Measurements from ENCODE around the gene KRTAP4-4.
"Not testable (repeated sequence)": the region's sequence is repeated elsewhere in the genome, so short reads cannot be mapped to it uniquely, and the experiment has no call there.

The KRTAP4-4 gene

GRCh38 chr17:41121742-41122141 lies 38.8 kb downstream of the KRTAP4-4 start:
- H3K36me3 ChIP-seq (ENCODE audit: insufficient read depth, low read length): no peaks in the 10 kb centered on the region
- peaks cover 6% of the 10 kb centered on the region for H3K4me1 ChIP-seq (ENCODE audit: insufficient read depth, low read length, severe bottlenecking)
- H3K4me2 ChIP-seq (ENCODE audit: low read length): no peak overlapping the region
- no peaks in the 10 kb centered on the region for H3K9me3 ChIP-seq (ENCODE audit: low read length)
- H3K9me2 ChIP-seq (ENCODE audit: low read depth, low read length): no peaks in the 10 kb centered on the region
- no peak overlapping the region for H3K4me3 ChIP-seq (ENCODE audit: low read depth, low read length, poor library complexity, severe bottlenecking)
- H2AFZ ChIP-seq (ENCODE audit: low read length): no peak overlapping the region
- H3K9ac ChIP-seq (ENCODE audit: low read length): no peak overlapping the region
- H3K27ac ChIP-seq (ENCODE audit: low read depth, low read length, poor library complexity, severe bottlenecking): no peak overlapping the region
- no peaks in the 10 kb centered on the region for H3F3A ChIP-seq (ENCODE audit: insufficient read depth, low read length)
- H4K20me1 ChIP-seq (ENCODE audit: insufficient read depth, low read length): no peaks in the 10 kb centered on the region
- TF ChIP-seq, protein P1, sequence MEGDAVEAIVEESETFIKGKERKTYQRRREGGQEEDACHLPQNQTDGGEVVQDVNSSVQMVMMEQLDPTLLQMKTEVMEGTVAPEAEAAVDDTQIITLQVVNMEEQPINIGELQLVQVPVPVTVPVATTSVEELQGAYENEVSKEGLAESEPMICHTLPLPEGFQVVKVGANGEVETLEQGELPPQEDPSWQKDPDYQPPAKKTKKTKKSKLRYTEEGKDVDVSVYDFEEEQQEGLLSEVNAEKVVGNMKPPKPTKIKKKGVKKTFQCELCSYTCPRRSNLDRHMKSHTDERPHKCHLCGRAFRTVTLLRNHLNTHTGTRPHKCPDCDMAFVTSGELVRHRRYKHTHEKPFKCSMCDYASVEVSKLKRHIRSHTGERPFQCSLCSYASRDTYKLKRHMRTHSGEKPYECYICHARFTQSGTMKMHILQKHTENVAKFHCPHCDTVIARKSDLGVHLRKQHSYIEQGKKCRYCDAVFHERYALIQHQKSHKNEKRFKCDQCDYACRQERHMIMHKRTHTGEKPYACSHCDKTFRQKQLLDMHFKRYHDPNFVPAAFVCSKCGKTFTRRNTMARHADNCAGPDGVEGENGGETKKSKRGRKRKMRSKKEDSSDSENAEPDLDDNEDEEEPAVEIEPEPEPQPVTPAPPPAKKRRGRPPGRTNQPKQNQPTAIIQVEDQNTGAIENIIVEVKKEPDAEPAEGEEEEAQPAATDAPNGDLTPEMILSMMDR (IDR thresholded peaks at IDR 0.05; ENCODE audit: low read length): no peak
- TF ChIP-seq EZH2 (IDR thresholded peaks at IDR 0.05; ENCODE audit: borderline replicate concordance, low read length): no peak
- no peaks in the 10 kb centered on the region for H3K27me3 ChIP-seq (ENCODE audit: insufficient read depth, low read length)
- H3K79me2 ChIP-seq (ENCODE audit: insufficient read depth, low read length): no peaks in the 10 kb centered on the region

- H3K4me1 ChIP-seq (ENCODE audit: insufficient read depth, low read length, severe bottlenecking); H3F3A ChIP-seq (ENCODE audit: insufficient read depth, low read length); H4K20me1 ChIP-seq (ENCODE audit: insufficient read depth, low read length); H3K4me3 ChIP-seq (ENCODE audit: low read depth, low read length, poor library complexity, severe bottlenecking); H3K9me3 ChIP-seq (ENCODE audit: low read length); H2AFZ ChIP-seq (ENCODE audit: low read length); H3K9ac ChIP-seq (ENCODE audit: low read length); H3K36me3 ChIP-seq (ENCODE audit: insufficient read depth, low read length); H3K79me2 ChIP-seq (ENCODE audit: insufficient read depth, low read length); H3K4me2 ChIP-seq (ENCODE audit: low read length); H3K27me3 ChIP-seq (ENCODE audit: insufficient read depth, low read length); H3K9me2 ChIP-seq (ENCODE audit: low read depth, low read length); H3K27ac ChIP-seq (ENCODE audit: low read depth, low read length, poor library complexity, severe bottlenecking): not testable (repeated sequence)
Measured at GRCh38 chr17:41119696-41120690, 40.6 kb downstream of the KRTAP4-4 start.

DNA sequence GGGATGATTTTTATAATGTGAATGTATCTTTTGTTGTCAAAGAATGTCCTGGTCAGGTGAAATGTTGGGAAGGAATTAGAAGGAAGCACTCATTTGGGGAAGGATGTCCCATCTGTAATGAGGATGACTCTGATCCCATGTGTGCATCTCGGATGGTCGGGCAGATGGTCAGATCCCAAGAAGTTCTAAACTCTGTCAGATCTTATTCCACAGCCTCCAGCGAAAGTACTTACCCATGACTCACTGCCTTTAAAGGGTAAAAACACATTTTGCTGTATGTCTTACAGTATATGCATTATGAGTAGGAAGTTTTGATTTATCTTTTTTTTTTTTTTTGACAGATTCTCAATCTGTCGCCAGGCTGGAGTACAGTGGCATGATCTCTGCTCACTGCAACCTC lies 41.8 kb downstream of the KRTAP4-4 start:
- H3K9me2 ChIP-seq (ENCODE audit: low read depth, low read length): no peaks in the 10 kb centered on the region
- TF ChIP-seq EZH2 (IDR thresholded peaks at IDR 0.05; ENCODE audit: borderline replicate concordance, low read length): no peak
- TF ChIP-seq, protein P1 (IDR thresholded peaks at IDR 0.05; ENCODE audit: low read length): no peak
- no peaks in the 10 kb centered on the region for H3F3A ChIP-seq (ENCODE audit: insufficient read depth, low read length)
- H3K27ac ChIP-seq (ENCODE audit: low read depth, low read length, poor library complexity, severe bottlenecking): no peak overlapping the region
- peaks cover 6% of the 10 kb centered on the region for H3K4me1 ChIP-seq (ENCODE audit: insufficient read depth, low read length, severe bottlenecking)
- no peaks in the 10 kb centered on the region for H3K36me3 ChIP-seq (ENCODE audit: insufficient read depth, low read length)
- H2AFZ ChIP-seq (ENCODE audit: low read length): no peak overlapping the region
- no peaks in the 10 kb centered on the region for H3K79me2 ChIP-seq (ENCODE audit: insufficient read depth, low read length)
- no peaks in the 10 kb centered on the region for H3K27me3 ChIP-seq (ENCODE audit: insufficient read depth, low read length)
- H3K9me3 ChIP-seq (ENCODE audit: low read length): no peaks in the 10 kb centered on the region
- H4K20me1 ChIP-seq (ENCODE audit: insufficient read depth, low read length): no peaks in the 10 kb centered on the region
- no peak overlapping the region for H3K4me3 ChIP-seq (ENCODE audit: low read depth, low read length, poor library complexity, severe bottlenecking)
- no peak overlapping the region for H3K9ac ChIP-seq (ENCODE audit: low read length)
- no peak overlapping the region for H3K4me2 ChIP-seq (ENCODE audit: low read length)

GRCh38 chr17:41117846-41118386 lies 42.6 kb downstream of the KRTAP4-4 start, which contains the start of gene KRTAP4-11:
KRTAP4-11 (minus strand) TSS chr17:41118373; CDS start chr17:41118315, 58 bp downstream.
- H3K9me2 ChIP-seq (ENCODE audit: low read depth, low read length); H3K4me3 ChIP-seq (ENCODE audit: low read depth, low read length, poor library complexity, severe bottlenecking); H3K9me3 ChIP-seq (ENCODE audit: low read length); H3F3A ChIP-seq (ENCODE audit: insufficient read depth, low read length); H2AFZ ChIP-seq (ENCODE audit: low read length); H3K9ac ChIP-seq (ENCODE audit: low read length); H3K27me3 ChIP-seq (ENCODE audit: insufficient read depth, low read length); H4K20me1 ChIP-seq (ENCODE audit: insufficient read depth, low read length); H3K79me2 ChIP-seq (ENCODE audit: insufficient read depth, low read length); H3K4me2 ChIP-seq (ENCODE audit: low read length); H3K4me1 ChIP-seq (ENCODE audit: insufficient read depth, low read length, severe bottlenecking); H3K36me3 ChIP-seq (ENCODE audit: insufficient read depth, low read length); H3K27ac ChIP-seq (ENCODE audit: low read depth, low read length, poor library complexity, severe bottlenecking): not testable (repeated sequence)

Data from OCI-LY1 (cell line).